GM13977 (cell line): ENCODE data around the gene RAB2B.

Experiments used
- DNase-seq: peaks from one replicate; pipeline ENCODE4 v3.0.0; 2012; ENCODE audit warnings: low spot score
- CTCF ChIP-seq: IDR thresholded peaks from 2 replicates; pipeline ENCODE4 v1.5.1; 2012; ENCODE audit warnings: mild to moderate bottlenecking, control low read depth; ENCODE audit not compliant: insufficient read depth; ENCODE audit errors: extremely low read depth, missing control alignments
- in situ Hi-C: fragments of 300-500 bp; cut with MboI; formaldehyde crosslinking; loops from one replicate; pipeline ENCODE4 v1.12.0; 2022; ENCODE audit warnings: low sequenced_read_pairs, low pct_unique_long_range_greater_than_20kb, mixed read lengths, inconsistent platforms; ENCODE audit not compliant: unreplicated experiment

RAB2B gene

GRCh38 chr14:21505012-21505553 lies 28.3 kb upstream of the RAB2B start:
- in situ Hi-C loops: no loop called here
- TF ChIP-seq CTCF: no peak
- DNase-seq: peak; percentile 30

- DNase-seq: no peak
- TF ChIP-seq CTCF: no peak
- in situ Hi-C loops: no loop called here
Measured at GRCh38 chr14:21503376-21503775, 26.6 kb upstream of the RAB2B start.

GRCh38 chr14:21501568-21501967 lies 24.8 kb upstream of the RAB2B start:
- DNase-seq: no peak
- in situ Hi-C loops: no loop called here
- no peak for TF ChIP-seq CTCF

- in situ Hi-C loops: no loop called here
- DNase-seq: peak; percentile 44
- TF ChIP-seq CTCF: peak; percentile 59
Measured at GRCh38 chr14:21498540-21499526, 22.1 kb upstream of the RAB2B start.

- TF ChIP-seq CTCF: no peak
- in situ Hi-C loops: no loop called here
- no peak for DNase-seq
Measured at GRCh38 chr14:21496453-21496852, 19.7 kb upstream of the RAB2B start.

- DNase-seq: no peak
- no peak for TF ChIP-seq CTCF
- in situ Hi-C loops: no loop called here
Measured at GRCh38 chr14:21494902-21495762, 18.4 kb upstream of the RAB2B start.
